HG03460 (cell line): Measurements from ENCODE around the gene MEF2D.
A peak's percentile ranks its signal among the peaks of the same experiment; 100 is the strongest.

Experiments used
- ATAC-seq: cut with Tn5 transposase; IDR thresholded peaks from one replicate; pipeline ENCODE4 v1.9.1; 2021; ENCODE audit not compliant: unreplicated experiment

Gene MEF2D

DNA sequence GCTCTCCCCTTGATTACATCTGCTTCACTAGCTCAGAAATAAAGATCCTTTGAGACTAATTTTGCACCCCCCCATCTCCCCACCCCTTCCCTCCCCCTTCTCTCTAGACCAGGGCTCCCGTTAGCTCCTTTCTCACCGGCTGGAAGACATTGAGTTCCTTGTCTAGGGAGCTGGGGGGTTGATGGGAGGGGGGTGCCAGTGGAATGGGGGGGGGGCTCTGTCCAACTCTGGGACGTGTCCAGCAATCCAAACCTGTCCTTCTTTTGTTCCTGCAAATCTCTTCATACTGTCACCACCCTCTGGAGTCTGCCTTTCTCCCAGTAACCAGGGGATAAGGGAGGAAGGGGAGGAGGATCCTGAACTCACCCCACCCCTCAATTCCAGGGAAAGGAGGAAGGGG lies 69.7 kb downstream of the MEF2D start:
- ATAC-seq, result no peak

DNA sequence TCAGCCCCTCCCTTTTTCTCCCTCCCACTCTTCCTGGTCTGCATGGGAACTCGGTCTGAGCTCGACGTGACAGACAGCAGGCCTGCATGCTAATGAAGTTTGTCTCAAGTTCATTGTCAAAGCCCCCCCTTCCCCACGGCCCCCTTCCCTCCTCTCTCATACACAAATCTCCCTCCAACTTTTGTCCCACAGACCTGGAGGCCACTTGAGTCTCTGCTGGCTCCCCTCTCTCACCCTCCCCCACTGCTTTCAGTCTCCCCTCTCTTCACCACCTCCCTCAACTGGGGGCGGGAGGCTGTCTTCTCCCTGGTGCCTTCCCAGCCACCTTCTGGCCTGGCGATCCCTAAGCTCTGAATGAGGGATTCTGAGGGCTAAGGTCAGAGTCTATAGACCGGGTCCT lies 70.3 kb downstream of the MEF2D start:
- no peak for ATAC-seq

DNA sequence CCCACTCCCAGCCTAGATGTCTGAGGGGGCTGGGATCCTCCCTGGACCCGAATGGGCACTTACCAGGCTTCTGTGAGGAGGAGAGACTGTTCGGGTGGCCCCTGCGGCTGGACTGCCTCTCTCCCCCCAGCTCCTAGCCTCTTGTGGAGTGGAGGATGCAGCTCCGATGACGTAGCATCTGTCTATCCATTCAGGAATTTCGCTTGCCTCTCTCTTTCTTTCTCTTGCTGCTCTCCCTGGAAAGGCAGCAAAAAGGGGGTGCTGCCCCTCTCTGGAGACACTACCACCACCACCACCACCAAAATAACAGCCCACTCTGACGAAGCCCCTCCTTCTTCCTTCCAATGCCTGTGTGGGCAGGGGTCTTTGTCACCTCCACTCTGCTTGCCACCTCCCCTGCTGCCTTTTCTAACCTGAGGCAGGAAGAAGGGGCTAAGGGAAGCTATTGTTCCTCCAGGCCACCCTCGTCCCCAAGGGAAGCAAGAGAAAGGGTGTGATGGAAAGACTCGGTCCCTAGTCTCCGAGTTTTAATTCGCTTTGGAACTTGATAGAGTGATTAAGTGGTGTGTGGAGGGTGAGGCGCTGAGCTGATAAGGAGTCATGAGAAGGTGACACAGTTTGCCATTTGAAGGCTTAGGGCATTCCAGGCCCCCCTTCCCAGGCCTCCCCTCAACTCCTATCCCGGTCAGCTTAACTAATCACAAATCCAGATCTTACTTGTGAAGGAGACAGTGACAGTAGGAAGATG lies 71.1 kb downstream of the MEF2D start:
- no peak for ATAC-seq

DNA sequence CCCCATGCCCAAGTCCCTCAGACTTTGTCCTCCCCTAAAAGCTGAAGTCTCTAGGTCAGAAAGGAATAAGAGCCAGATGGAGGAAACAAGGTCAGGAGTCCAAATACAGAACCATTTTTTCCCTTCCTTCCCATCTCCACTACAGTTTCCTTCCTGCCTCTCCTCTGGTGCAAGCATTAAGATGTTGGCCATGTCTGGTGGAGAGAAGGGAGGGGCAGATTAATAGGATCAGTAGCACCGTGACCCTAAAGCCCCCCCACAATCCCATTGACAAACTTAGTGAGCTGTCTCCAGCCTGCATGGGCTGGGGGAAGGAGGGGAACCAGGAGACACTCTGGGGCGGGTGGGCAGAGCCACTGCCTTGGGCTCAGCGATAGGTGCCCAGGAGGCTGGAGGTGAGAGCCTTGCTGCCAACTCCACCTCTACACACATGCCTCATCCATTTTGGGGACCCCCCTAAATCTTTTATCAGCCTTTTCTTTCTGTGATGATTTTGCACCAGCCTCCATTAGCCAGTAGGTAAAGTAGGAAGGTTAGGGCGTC lies 71.8 kb downstream of the MEF2D start:
- no peak for ATAC-seq

DNA sequence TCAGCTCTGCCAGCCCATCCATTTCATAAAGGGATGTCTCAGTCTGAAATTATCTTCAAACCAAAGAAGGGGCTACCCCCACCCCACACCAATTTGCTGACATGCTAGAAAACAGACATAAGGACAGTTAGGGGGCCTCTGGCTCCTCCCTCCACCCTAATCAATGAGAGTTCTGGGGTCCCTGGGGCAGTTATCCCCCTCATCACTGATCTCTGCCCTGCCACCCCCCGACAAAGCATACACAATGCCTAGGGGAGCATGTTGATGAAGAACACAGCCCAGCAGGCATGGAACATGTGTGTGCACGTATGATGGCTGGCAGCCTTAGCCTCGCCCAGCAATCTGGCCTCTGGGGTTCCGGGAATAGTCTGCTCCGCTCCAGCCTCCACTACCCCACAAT lies 72.6 kb downstream of the MEF2D start:
- no peak for ATAC-seq

DNA sequence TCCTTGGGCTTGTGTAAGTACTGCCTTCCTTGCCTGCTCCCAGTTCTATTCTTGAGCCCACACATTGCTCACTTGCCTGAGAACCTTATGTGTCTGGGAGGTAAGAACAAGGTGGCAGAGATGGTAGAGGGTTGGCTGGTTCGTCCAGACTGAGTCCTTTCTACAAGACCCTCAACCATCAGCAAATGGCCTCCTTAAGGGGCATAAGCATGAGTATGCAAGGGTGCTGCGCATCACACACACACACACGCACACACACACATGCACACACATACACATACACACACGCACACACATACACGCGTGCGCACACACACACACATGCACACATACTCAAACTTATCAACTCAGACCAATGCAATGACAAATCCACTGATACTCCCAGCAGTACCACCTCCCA lies 74.6 kb downstream of the MEF2D start:
- no peak for ATAC-seq

DNA sequence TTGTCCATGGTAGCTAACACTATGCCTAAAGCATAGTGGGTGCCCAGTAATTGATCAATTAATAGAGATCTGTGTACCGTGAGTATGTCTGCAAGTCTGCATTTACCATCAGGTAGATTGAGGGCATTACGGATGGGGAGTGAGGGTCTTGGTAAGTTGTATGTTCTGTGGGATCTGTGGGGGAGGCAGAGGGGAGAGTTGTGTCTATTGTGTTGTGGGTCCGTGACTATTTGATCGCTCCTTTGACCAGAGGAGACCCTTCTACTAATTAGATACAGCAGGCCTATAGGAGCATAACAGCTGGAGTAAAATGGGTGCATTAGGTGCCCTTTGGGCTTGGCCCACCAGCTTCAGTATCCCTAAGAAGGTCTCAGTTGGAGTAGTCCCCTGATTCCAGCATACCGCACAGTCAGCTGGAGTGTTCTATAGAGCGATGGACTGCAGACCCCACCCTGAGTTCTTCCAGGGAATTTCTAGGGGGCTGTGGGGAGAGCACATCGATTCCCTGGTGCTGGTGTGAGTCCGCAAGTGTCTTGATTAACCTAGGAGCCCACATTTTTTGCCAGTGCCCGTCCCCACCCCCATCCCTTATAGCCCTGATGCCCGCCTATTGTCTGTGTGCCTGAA lies 75.7 kb downstream of the MEF2D start:
- no peak for ATAC-seq

DNA sequence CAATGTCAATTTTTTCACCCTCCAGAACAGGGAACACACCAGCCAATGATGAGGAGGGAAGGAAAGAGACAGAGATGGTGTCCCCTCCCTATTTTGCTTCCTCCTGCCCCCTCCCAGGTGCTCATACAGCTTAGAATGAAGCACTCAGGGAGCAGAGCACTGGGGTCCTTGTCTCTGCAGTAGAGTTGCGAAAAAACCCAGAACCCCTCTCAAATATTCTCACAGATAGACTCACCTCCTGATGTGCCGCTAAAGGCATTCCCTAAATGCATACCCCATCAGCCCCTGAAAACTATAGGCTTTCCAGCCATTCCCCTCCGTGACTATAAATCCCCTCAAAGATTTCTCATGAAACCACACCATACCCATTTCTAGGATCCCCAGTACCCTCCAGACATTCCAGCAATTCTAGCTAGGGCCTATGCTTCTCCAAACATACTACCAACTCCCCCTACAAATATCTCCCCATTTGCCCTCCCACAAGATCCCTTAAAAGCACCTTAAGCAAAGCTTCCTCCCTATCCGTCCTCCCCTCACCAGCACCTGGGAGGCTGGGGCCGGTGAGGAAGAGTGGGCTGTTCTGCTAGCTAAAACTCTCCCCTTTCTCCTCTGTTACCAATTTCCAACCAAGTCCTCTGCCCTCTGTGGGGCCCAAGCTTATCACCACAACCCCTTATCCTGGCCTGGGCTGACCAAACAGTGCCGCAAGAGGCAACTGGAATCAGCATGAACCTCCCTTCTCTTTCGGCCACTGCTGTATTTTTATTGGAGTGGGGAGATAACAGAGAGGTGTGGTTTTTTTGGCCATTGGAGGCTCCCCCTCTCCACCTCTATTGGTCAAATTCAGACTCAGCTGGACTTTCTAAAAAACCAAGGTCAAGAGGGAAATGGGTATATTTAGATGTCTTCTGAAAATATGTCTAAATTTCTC lies 76.9 kb downstream of the MEF2D start:
- ATAC-seq, result no peak

DNA sequence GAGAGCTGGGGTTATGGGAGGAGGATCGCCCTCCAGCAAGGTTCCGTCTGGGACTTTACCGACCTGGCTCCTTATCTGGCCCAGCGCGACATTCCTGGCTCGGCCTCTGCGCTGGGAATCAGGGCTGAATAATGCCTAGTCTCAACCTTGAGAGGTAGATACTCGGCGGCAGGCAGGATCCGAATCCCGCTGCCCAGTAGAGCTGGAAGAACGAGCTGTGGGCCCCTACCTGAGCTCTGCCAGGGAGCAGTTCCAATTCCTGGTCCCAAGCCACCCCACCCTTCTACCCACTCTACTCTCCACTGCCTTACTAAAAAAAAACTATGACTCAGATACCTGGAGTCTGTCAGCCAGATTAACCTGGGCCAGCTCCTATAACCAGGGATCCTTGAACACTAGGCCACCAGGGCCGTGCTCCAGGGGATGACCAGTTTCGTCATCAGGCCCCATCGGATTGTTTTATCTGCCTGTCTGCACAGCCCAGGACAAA lies 77.9 kb downstream of the MEF2D start:
- no peak for ATAC-seq

DNA sequence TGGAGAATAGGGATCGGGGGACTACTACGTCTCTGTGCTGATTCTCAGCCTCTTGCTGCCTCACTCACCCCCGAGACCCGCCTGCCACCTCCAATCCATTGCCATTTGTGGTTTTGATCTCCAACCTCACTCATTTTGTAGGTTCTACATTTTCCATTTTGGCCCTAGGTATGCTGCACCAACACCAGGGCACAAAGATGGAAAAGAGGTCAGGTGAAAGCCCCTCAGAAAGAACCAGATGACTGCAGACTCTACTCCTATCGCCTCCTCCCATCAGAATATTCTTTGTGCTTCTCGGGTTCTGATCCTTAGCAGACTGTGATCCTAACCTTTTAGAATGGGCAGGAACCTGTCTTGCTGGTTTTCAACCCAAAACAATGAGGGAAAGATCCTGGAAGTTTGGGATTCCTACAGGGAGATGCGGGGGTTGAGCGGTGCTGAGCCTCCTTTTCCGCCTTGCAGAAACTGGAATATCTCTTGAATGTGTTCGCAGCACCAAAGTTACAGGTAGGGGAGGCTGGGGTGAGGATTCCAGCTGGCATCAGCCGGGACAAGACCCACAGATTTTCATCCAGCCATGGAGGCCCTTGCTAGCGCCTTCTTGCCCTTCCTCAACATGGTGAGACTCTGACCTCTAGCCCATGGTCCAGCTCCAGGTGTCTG lies 78.5 kb downstream of the MEF2D start:
- no peak for ATAC-seq

DNA sequence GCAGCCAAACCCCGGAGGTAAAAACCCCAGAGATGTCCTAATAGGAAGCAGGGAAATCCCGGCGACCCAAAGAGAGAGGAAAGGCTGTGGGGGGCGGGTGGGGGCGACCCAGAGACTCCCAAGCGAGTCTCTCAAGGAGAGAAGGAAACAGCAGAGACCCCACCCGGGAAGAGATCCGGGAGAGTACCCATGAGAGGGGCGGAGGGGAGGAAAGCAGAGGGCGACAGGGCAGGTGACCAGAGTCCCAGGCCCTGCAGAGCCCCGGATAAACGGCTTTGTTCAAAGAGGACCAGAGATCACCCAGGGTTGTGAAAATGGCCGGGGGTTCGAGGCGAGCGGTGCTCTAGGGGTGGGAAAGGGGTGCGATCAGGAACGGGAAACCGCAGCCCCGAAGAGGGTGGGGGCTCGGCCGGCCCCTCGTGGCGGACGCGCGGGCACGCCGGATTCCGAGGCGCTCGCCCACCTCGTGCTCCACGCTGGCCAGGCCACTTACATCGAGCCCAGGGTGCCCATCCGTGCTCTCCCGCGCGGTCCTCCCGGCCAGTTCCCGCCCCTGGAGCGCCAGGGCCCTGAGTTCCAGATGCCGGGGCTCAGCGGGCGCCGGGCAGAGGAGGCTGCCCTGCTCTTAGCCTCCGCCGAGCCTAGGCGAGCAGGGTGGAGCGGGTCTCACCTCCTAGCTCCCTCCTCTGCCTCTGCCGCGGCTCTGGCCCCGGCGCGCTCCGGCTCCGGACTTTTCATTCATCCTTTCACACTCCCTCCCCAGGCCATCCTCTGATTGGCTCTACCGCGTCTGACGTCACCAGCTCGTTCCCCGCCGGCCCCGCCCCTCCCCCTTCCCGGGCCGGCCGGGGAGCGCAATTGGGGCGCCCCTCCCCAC lies 79.3 kb downstream of the MEF2D start:
- ATAC-seq, result peak; percentile 66

DNA sequence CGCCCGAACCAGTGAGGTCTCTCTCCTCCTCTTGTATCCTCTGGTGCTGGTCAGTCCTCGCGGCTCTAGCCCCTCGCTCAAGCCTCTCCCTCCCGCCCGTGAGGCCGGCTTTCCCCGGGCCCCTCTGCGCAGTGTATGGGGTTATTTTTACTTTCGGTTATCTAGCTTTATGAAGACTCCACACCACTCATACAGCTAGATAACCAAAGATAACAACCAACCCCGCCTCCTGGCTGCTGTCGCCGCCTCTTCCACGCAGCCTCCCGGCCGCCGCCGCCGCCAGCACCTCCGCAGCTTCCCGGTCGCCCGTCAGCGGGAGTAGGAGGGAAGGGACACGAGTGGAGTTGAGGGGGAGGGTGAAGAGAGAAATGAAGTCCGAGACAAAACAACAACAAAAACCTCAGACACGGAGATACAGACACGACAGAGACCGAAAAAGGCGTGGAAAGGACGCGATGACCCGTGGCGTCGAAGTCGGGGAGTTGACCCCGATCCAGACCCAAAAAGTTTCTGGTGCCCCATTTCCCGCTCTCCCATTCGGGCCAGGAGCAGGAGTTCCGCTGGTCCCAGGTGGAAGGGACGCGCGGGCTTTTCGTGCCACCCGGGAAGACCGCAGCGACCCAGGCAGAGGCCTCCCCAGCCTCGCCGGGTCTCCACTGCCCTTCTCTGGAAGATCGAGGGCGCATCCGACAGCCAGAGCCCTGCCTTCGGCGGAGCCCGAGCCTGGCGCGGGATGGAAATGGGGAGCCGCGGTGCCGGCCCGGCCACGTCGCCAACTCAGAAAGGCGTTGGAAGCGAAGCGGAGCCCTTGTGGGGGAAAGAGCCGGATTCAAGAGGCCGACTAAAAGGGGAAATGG lies 80.1 kb downstream of the MEF2D start:
- no peak for ATAC-seq

DNA sequence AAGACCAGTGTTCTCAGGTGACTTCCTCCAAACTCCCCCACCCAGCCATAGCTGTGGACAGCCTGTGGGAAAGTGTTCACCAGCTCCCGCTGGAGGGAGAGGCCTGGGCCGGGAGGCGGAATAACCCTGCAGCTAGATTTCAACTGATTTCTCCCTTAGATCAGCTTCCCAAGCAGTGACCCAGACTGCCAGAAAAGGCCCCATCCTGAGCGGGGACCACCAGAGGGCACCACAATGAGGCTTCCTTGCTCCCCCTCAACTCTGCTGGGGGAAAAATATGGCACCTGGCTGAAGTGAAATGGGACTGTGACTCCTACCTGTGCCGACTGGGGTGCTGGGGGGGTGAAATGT lies 80.7 kb downstream of the MEF2D start:
- ATAC-seq, result no peak

DNA sequence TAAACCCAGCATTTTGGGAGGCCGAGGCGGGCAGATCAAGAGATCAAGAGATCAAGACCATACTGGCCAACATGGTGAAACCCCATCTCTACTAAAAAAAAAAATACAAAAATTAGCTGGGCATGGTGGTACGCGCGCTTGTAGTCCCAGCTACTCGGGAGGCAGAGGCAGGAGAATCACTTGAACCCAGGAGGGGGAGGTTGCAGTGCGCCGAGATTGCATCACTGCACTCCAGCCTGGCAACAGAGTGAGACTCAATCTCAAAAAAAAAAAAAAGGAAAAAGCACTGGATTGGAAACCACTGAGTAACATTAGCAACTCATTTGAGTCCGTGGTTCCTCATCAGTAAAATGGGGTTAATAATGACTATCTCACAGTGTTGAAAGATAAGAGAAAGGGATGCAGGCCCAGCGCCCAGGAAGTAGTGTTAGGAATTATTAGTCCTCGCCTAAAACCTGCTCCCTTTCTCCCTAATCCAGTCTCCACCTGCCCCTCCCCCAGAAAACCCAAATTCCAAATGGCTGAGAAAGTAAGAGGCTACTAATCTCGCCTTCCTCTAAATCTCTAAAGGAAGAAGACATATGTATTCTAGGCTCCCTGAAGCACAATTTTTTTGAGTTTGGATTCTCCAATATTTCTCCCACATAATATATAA lies 82.0 kb downstream of the MEF2D start:
- no peak for ATAC-seq

DNA sequence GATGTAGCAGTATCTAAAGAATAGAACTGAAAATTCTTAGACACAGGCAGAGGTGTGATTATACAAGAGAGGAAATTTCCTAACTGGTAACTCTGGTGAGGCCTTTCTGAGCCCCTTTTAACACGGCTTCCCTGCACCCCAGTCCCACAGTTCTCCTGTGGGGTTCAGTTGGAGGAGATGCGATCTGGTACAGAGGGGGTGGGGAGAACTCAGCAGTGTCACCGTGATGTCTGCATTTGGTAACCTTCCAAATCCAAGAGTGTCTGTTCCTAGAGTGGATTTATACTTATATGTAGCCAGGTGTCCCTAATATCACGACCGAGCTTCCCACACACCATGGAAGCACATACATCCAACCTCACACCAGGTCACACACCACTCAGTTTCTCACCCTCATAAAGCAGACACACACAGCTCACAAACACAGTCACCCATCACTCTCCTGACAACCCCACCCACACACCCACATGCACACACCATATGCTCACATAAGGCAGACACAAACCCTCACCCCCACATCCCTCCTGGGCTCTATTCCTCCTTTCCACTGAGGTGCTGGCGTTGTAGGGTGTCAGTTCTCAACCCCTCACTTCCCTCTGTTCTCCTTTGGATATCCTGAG lies 83.1 kb downstream of the MEF2D start:
- ATAC-seq, result no peak

DNA sequence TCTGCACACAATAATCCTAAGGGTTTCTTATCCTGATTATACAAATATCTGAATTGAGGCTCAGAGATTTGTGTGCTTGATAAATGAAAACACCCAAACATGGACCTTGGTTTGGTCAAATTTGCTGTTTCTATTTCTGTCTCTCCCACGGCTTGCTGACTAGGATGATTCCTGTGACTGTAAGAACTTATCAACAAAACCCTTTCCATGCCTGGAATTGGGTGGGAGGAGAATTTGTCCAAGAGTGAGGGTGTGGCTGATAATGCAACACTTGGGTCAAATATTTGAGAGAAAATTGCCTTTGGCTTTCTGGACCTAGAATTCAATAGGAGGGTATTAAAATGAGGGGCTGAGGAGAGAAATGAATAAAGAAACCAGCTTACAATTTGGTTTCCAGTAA lies 83.6 kb downstream of the MEF2D start:
- no peak for ATAC-seq

DNA sequence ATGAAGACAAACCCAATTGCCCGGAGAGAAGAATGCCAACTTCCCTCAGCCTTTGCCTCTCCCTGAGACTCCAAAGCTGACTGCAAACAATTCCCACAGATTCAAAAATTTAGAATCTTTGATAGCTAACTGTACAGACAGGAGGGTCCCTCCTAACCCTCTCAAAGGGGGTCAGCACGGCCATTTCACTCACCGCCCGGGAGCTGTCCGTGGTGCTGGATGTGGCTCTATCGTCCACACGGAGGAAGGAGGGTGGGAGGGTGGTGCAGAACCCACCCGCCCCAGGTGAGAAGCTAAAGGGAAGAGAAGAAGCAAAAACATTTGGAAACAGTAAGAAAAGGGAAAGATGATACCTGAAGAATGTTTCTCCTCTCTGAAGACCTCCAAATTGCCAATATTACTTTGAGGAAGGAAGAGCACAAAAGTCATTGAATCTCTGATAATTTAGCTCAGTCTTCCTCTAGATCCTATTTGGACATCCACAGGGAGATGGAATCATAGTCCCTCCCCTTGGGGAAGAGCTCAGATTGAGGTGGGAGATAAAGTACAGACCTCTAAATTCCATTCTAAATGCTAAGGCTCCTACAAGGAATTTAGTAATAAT lies 86.0 kb downstream of the MEF2D start:
- ATAC-seq, result no peak
